B cell (primary cell): ENCODE results near the gene DDX60. TPM values are rescaled to one million over a fixed set of nuclear protein-coding genes. Genes with fewer than 3 reads are reported as not detected.

Source experiments
- ATAC-seq: fragments of 200-7000 bp; cut with Tn5 transposase; one replicate; pipeline ENCODE4 v1.10.0; 2021; ENCODE audit warnings: low read depth, mild to moderate bottlenecking, moderate number of reproducible peaks, moderate library complexity
- CTCF ChIA-PET: fragments of 350-600 bp; sonication (Branson Sonifier 250); formaldehyde crosslinking; loops from one replicate; lab custom pipeline; 2021; ENCODE audit warnings: antibody characterized with exemption, inconsistent platforms; lab: Charles Lee
- POLR2A ChIA-PET: fragments of 350-600 bp; sonication (Branson Sonifier 250); formaldehyde crosslinking; loops from one replicate; lab custom pipeline; 2021; ENCODE audit warnings: antibody characterized with exemption; lab: Charles Lee
- DNase-seq: peaks from one replicate; pipeline ENCODE4 v3.0.0; 2013
- H2AFZ ChIP-seq: 2 replicates; pipeline ENCODE4 v1.6.1; 2012; ENCODE audit warnings: mild to moderate bottlenecking, low read depth, low read length; ENCODE audit not compliant: insufficient read depth, poor library complexity, severe bottlenecking
- H3K27ac ChIP-seq, 2 donors: 1 replicate in 1 of 2; 2 replicates in 1 of 2; pipeline ENCODE4 v1.5.1; 2012 to 2013; ENCODE audit warnings: low read length in 2 of 2, mild to moderate bottlenecking in 2 of 2, moderate library complexity in 1 of 2
- H3K27me3 ChIP-seq, 4 experiments: fragments of 200-600 bp in 1 of 4; sonication (generic) in 1 of 4; replicated peaks in 1 of 4; 1 replicate in 2 of 4; 2 replicates in 2 of 4; pipeline versions ENCODE4 v1.6.1 to v1.7.0; 2013 to 2016; ENCODE audit warnings: low read length in 3 of 4, mild to moderate bottlenecking in 2 of 4, mixed read lengths in 1 of 4, moderate library complexity in 1 of 4; ENCODE audit not compliant: insufficient read depth in 4 of 4, control insufficient read depth in 3 of 4; ENCODE audit errors: control extremely low read depth in 1 of 4
- H3K36me3 ChIP-seq, 2 experiments: replicated peaks in 1 of 2; 1 replicate in 1 of 2; 2 replicates in 1 of 2; pipeline versions ENCODE4 v1.6.1 to v1.7.1; 2013; ENCODE audit warnings: low read length in 1 of 2; ENCODE audit not compliant: insufficient read depth in 2 of 2, control insufficient read depth in 1 of 2; ENCODE audit errors: control extremely low read depth in 1 of 2, extremely low read depth in 1 of 2
- H3K4me1 ChIP-seq, 2 donors: fragments of 200-600 bp in 1 of 2; sonication (generic) in 1 of 2; 1 replicate in 1 of 2; 2 replicates in 1 of 2; pipeline versions ENCODE4 v1.5.1 to v1.6.1; 2013 to 2017; ENCODE audit warnings: low read length in 2 of 2; ENCODE audit not compliant: control insufficient read depth in 2 of 2, insufficient read depth in 2 of 2
- H3K4me2 ChIP-seq: replicated peaks from 2 replicates; pipeline ENCODE3; 2012; ENCODE audit warnings: mild to moderate bottlenecking, low read depth, low read length; ENCODE audit not compliant: poor library complexity, severe bottlenecking
- H3K4me3 ChIP-seq, 5 experiments: fragments of 200-600 bp in 1 of 5; sonication (generic) in 1 of 5; 1 replicate in 3 of 5; 2 replicates in 2 of 5; pipeline versions ENCODE4 v1.5.1 to v1.7.0; 2011 to 2016; ENCODE audit warnings: low read length in 4 of 5, mild to moderate bottlenecking in 4 of 5, low read depth in 2 of 5, control low read depth in 1 of 5, moderate library complexity in 1 of 5; ENCODE audit not compliant: insufficient read depth in 1 of 5; ENCODE audit errors: control extremely low read depth in 1 of 5, extremely low read depth in 1 of 5
- H3K79me2 ChIP-seq: fragments of 200-600 bp; sonication (generic); one replicate; pipeline ENCODE4 v1.6.0; 2016; ENCODE audit warnings: low read length; ENCODE audit not compliant: control insufficient read depth, insufficient read depth
- H3K9ac ChIP-seq: fragments of 200-600 bp; sonication (generic); 2 replicates; pipeline ENCODE4 v1.6.1; 2017; ENCODE audit warnings: mild to moderate bottlenecking, low read length, moderate library complexity
- H3K9me3 ChIP-seq, 3 donors: one replicate each; pipeline versions ENCODE4 v1.6.1 to v1.7.1; 2013; ENCODE audit warnings: low read length in 2 of 3; ENCODE audit not compliant: control insufficient read depth in 2 of 3, insufficient read depth in 1 of 3; ENCODE audit errors: control extremely low read depth in 1 of 3
- H4K20me1 ChIP-seq: 2 replicates; pipeline ENCODE4 v1.6.0; 2012; ENCODE audit warnings: mild to moderate bottlenecking, low read length; ENCODE audit not compliant: insufficient read depth, control insufficient read depth, poor library complexity, severe bottlenecking
- H3K27ac Mint-ChIP-seq: one replicate; pipeline ENCODE4 v1.8.0; 2021; ENCODE audit warnings: mixed read lengths
- H3K27me3 Mint-ChIP-seq: one replicate; pipeline ENCODE4 v1.8.0; 2021; ENCODE audit warnings: mixed read lengths
- H3K4me1 Mint-ChIP-seq: one replicate; pipeline ENCODE4 v1.8.0; 2021; ENCODE audit warnings: mixed read lengths
- H3K4me3 Mint-ChIP-seq: one replicate; pipeline ENCODE4 v1.8.0; 2021; ENCODE audit warnings: mixed read lengths
- H3K9me3 Mint-ChIP-seq: one replicate; pipeline ENCODE4 v1.8.0; 2022; ENCODE audit warnings: mixed read lengths; ENCODE audit not compliant: insufficient read depth
- EZH2 ChIP-seq: IDR thresholded peaks from 2 replicates; pipeline ENCODE4 v1.6.1; 2012; ENCODE audit warnings: borderline replicate concordance, low read depth, mild to moderate bottlenecking, moderate library complexity, low read length; ENCODE audit not compliant: insufficient read depth, poor library complexity, severe bottlenecking
- WGBS: methylation state at CpG from one replicate; pipeline ENCODE4 v1.1.5; 2013; ENCODE audit warnings: missing lambda C conversion rate; ENCODE audit not compliant: insufficient coverage; 5-methylcytosine and 5-hydroxymethylcytosine counted together
- intact Hi-C: fragments of 100-400 bp; cut with micrococcal nuclease; formaldehyde crosslinking; loops from one replicate; pipeline ENCODE4 v1.10.0; 2022
- polyA plus RNA-seq: library from polyadenylated mRNA; depleted of rRNA; stranded (reverse); fragments of >200 nt; gene quantifications from 2 replicates; pipeline ENCODE4 v1.2.3, GENCODE V29; 2012
- total RNA-seq, 2 donors: library from RNA; stranded (reverse); fragments of 120-200 nt in 1 of 2; gene quantifications; 1 replicate in 1 of 2; 2 replicates in 1 of 2; pipeline versions ENCODE4 v1.2.3 to v1.2.4, GENCODE V29; 2013 to 2022
- TF ChIP-seq, protein P1 (sequence below): fragments of 200-600 bp; IDR thresholded peaks from one replicate; pipeline ENCODE4 v1.8.0; 2022; ENCODE audit warnings: antibody characterized with exemption, mild to moderate bottlenecking

Gene DDX60
- total and polyA plus RNA-seq, 2 donors (not counting 1 experiment from before 2014, with no cell fraction given): 7.0 to 21.3 TPM

DNA sequence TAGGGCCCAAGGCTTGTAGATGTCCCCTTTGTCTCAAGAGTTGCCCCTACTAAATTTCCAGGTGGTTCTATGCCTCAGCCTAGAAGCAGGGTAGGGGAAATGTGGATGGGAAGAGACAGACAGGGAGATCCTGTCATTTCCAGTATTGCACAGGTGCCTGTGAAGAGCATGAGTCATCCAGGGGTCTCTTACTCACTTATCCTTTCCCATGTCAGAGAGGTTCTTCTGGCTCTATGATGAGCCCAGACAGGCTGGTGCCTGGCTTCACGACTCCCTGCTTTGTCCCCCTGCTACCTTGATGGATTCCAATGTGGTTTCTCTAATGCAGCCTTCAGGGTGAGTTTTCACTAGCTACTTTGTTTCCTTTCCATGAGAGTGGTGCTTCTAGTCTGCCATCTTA, 35.2 kb upstream of the DDX60 start:
- Mint-ChIP-seq H3K9me3 (peaks cover 21% of the 10 kb centered on the region), H3K27ac (no peak overlapping the region), H3K27me3 (no peaks in the 10 kb centered on the region), H3K4me1 (no peaks in the 10 kb centered on the region), H3K4me3 (no peak overlapping the region)
- H3K27me3 ChIP-seq: no peaks in the 10 kb centered on the region
- ATAC-seq: no peak
- H3K36me3 ChIP-seq: peaks cover 0 to 13% of the 10 kb centered on the region in 2 experiments
- intact Hi-C loops: no loop called here
- no peak overlapping the region for H3K4me3 ChIP-seq
- H3K27ac ChIP-seq: no peak overlapping the region
- H3K9me3 ChIP-seq: peaks cover 3 to 19% (median 16%) of the 10 kb centered on the region in 3 donors
- no peak for DNase-seq
- no peaks in the 10 kb centered on the region for H3K79me2 ChIP-seq
- CTCF ChIA-PET: no interaction called here
- 89% methylated on average over 1 of the region's 1 CpG for WGBS
- no peaks in the 10 kb centered on the region for H4K20me1 ChIP-seq
- H2AFZ ChIP-seq: no peak overlapping the region
- TF ChIP-seq EZH2: no peak
- TF ChIP-seq, protein P1, sequence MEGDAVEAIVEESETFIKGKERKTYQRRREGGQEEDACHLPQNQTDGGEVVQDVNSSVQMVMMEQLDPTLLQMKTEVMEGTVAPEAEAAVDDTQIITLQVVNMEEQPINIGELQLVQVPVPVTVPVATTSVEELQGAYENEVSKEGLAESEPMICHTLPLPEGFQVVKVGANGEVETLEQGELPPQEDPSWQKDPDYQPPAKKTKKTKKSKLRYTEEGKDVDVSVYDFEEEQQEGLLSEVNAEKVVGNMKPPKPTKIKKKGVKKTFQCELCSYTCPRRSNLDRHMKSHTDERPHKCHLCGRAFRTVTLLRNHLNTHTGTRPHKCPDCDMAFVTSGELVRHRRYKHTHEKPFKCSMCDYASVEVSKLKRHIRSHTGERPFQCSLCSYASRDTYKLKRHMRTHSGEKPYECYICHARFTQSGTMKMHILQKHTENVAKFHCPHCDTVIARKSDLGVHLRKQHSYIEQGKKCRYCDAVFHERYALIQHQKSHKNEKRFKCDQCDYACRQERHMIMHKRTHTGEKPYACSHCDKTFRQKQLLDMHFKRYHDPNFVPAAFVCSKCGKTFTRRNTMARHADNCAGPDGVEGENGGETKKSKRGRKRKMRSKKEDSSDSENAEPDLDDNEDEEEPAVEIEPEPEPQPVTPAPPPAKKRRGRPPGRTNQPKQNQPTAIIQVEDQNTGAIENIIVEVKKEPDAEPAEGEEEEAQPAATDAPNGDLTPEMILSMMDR: no peak
- POLR2A ChIA-PET: no interaction called here
- no peaks in the 10 kb centered on the region for H3K4me1 ChIP-seq
- no peak overlapping the region for H3K9ac ChIP-seq
- no peak overlapping the region for H3K4me2 ChIP-seq

DNA sequence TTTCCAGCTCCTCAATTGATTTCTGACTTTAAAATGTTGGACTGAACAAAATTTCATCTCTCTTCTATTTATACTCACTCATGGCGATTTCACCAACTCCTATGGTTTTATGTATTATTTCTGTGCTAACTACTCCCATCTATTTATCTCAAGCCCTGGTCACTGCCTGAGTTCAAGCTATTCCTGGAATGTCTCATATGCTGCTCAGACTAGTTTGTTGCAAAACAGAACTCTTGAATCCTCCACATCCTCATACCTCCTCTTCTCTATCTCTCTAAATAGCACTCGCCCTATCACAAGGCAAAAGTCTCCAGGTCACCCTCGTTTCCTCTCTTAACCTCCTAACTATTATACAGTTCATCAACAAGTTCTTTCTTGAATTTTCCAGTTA, 19.0 kb upstream of the DDX60 start:
- TF ChIP-seq, protein P1: no peak
- no peak for TF ChIP-seq EZH2
- WGBS: 83% methylated on average over 2 of the region's 3 CpGs
- no peaks in the 10 kb centered on the region for H3K4me1 ChIP-seq
- CTCF ChIA-PET: no interaction called here
- Mint-ChIP-seq H3K9me3 (peaks cover 8% of the 10 kb centered on the region), H3K4me1 (no peaks in the 10 kb centered on the region), H3K27me3 (no peaks in the 10 kb centered on the region), H3K4me3 (no peak overlapping the region), H3K27ac (no peak overlapping the region)
- no peaks in the 10 kb centered on the region for H3K36me3 ChIP-seq
- no peaks in the 10 kb centered on the region for H3K9me3 ChIP-seq
- no peak overlapping the region for H3K4me2 ChIP-seq
- H3K27me3 ChIP-seq: no peaks in the 10 kb centered on the region
- ATAC-seq (no peak), DNase-seq (no peak)
- no peak overlapping the region for H3K9ac ChIP-seq
- POLR2A ChIA-PET: no interaction called here
- no peak overlapping the region for H3K4me3 ChIP-seq
- H3K27ac ChIP-seq: no peak overlapping the region
- H2AFZ ChIP-seq: no peak overlapping the region
- H3K79me2 ChIP-seq: no peaks in the 10 kb centered on the region
- intact Hi-C loops: no loop called here
- no peaks in the 10 kb centered on the region for H4K20me1 ChIP-seq
